Measurements from ENCODE around the gene GNAI1.

The GNAI1 gene

GRCh38 chr7:80114159-80114558 lies 20.5 kb upstream of the GNAI1 start:
- no peak for TF ChIP-seq CTCF (IDR thresholded peaks at IDR 0.05)

GRCh38 chr7:80124526-80125264 lies 9.9 kb upstream of the GNAI1 start:
- TF ChIP-seq CTCF (IDR thresholded peaks at IDR 0.05): no peak

- no peak for TF ChIP-seq CTCF (IDR thresholded peaks at IDR 0.05)
Measured at GRCh38 chr7:80127412-80128160, 7.0 kb upstream of the GNAI1 start.

GRCh38 chr7:80128918-80129317 lies 5.7 kb upstream of the GNAI1 start:
- TF ChIP-seq CTCF (IDR thresholded peaks at IDR 0.05): no peak

GRCh38 chr7:80129785-80130184 lies 4.8 kb upstream of the GNAI1 start:
- TF ChIP-seq CTCF (IDR thresholded peaks at IDR 0.05): no peak

- no peak for TF ChIP-seq CTCF (IDR thresholded peaks at IDR 0.05)
Measured at GRCh38 chr7:80131675-80132435, 2.8 kb upstream of the GNAI1 start.

- TF ChIP-seq CTCF (IDR thresholded peaks at IDR 0.05): no peak
Measured at GRCh38 chr7:80132594-80132993, 2.0 kb upstream of the GNAI1 start.

Data from LNCAP (cell line).